ENCODE results near the gene DPP10. TPM values are rescaled to one million over a fixed set of nuclear protein-coding genes. Genes with fewer than 3 reads are reported as not detected.

Gene DPP10
- total RNA-seq, 1 experiment from 2014 or later, result not detected

- CTCF ChIA-PET, result interaction anchor here (0.6 kb wide), 1 partner anchor 1639 kb away, joined by 5 read pairs; no protein-coding TSS in a partner anchor
- no peak overlapping the region for H3K4me3 Mint-ChIP-seq (ENCODE audit: low read depth, unreplicated experiment)
- peaks cover 9% of the 10 kb centered on the region for H3K9me3 Mint-ChIP-seq (ENCODE audit: low read depth, unreplicated experiment)
- no peak for TF ChIP-seq CTCF (IDR thresholded peaks at IDR 0.05; ENCODE audit: unreplicated experiment)
- H3K36me3 Mint-ChIP-seq (ENCODE audit: insufficient read depth, unreplicated experiment), result no peaks in the 10 kb centered on the region
- H3K4me1 Mint-ChIP-seq (ENCODE audit: low read depth, unreplicated experiment), result no peaks in the 10 kb centered on the region
- no peak overlapping the region for H3K27ac Mint-ChIP-seq (ENCODE audit: unreplicated experiment)
- no peaks in the 10 kb centered on the region for H3K27me3 Mint-ChIP-seq (ENCODE audit: unreplicated experiment)
- intact Hi-C loops (cut with micrococcal nuclease; ENCODE audit: unreplicated experiment), result no loop called here
- no peak for DNase-seq
- no TSS peak for BruUV-seq (replicated peaks)
Observed at GRCh38 chr2:115603285-115603684, 1160.8 kb downstream of the DPP10 start.

- intact Hi-C loops (cut with micrococcal nuclease; ENCODE audit: unreplicated experiment), result no loop called here
- TF ChIP-seq CTCF (IDR thresholded peaks at IDR 0.05; ENCODE audit: unreplicated experiment), result no peak
- Mint-ChIP-seq H3K9me3 (ENCODE audit: low read depth, unreplicated experiment) (peaks cover 10% of the 10 kb centered on the region), H3K27me3 (ENCODE audit: unreplicated experiment) (no peaks in the 10 kb centered on the region), H3K4me3 (ENCODE audit: low read depth, unreplicated experiment) (no peak overlapping the region), H3K27ac (ENCODE audit: unreplicated experiment) (no peak overlapping the region), H3K4me1 (ENCODE audit: low read depth, unreplicated experiment) (no peaks in the 10 kb centered on the region), H3K36me3 (ENCODE audit: insufficient read depth, unreplicated experiment) (no peaks in the 10 kb centered on the region)
- no TSS peak for BruUV-seq (replicated peaks)
- DNase-seq, result no peak
- CTCF ChIA-PET, result no interaction called here
Observed at GRCh38 chr2:115606350-115606749, 1163.9 kb downstream of the DPP10 start.

GRCh38 chr2:115609978-115610377 is 1167.5 kb downstream of the DPP10 start:
- H3K36me3 Mint-ChIP-seq (ENCODE audit: insufficient read depth, unreplicated experiment), result no peaks in the 10 kb centered on the region
- CTCF ChIA-PET, result no interaction called here
- no peak overlapping the region for H3K27ac Mint-ChIP-seq (ENCODE audit: unreplicated experiment)
- BruUV-seq (replicated peaks), result no TSS peak
- peaks cover 13% of the 10 kb centered on the region for H3K9me3 Mint-ChIP-seq (ENCODE audit: low read depth, unreplicated experiment)
- no peak for DNase-seq
- no peaks in the 10 kb centered on the region for H3K4me1 Mint-ChIP-seq (ENCODE audit: low read depth, unreplicated experiment)
- H3K4me3 Mint-ChIP-seq (ENCODE audit: low read depth, unreplicated experiment), result no peak overlapping the region
- intact Hi-C loops (cut with micrococcal nuclease; ENCODE audit: unreplicated experiment), result no loop called here
- H3K27me3 Mint-ChIP-seq (ENCODE audit: unreplicated experiment), result no peaks in the 10 kb centered on the region
- TF ChIP-seq CTCF (IDR thresholded peaks at IDR 0.05; ENCODE audit: unreplicated experiment), result no peak

GRCh38 chr2:115610888-115611287 is 1168.4 kb downstream of the DPP10 start:
- no peak for DNase-seq
- BruUV-seq (replicated peaks), result no TSS peak
- H3K9me3 Mint-ChIP-seq (ENCODE audit: low read depth, unreplicated experiment), result peaks cover 13% of the 10 kb centered on the region
- intact Hi-C loops (cut with micrococcal nuclease; ENCODE audit: unreplicated experiment), result no loop called here
- H3K27me3 Mint-ChIP-seq (ENCODE audit: unreplicated experiment), result no peaks in the 10 kb centered on the region
- no peak overlapping the region for H3K27ac Mint-ChIP-seq (ENCODE audit: unreplicated experiment)
- H3K4me1 Mint-ChIP-seq (ENCODE audit: low read depth, unreplicated experiment), result no peaks in the 10 kb centered on the region
- H3K36me3 Mint-ChIP-seq (ENCODE audit: insufficient read depth, unreplicated experiment), result no peaks in the 10 kb centered on the region
- TF ChIP-seq CTCF (IDR thresholded peaks at IDR 0.05; ENCODE audit: unreplicated experiment), result no peak
- no peak overlapping the region for H3K4me3 Mint-ChIP-seq (ENCODE audit: low read depth, unreplicated experiment)
- CTCF ChIA-PET, result no interaction called here
